Stimulated activated naive CD8-positive, alpha-beta T cell treated with anti-CD3 and anti-CD28 coated beads, Interleukin-15, amount 100 ng/mL, for 72 hours (primary cell): ENCODE data around the gene ABCC4.
"Not testable (repeated sequence)": the region's sequence is repeated elsewhere in the genome, so short reads cannot be mapped to it uniquely, and the experiment has no call there.

ENCODE experiments used
- ATAC-seq: fragments of 150-1000 bp; cut with Tn5 transposase; 2 replicates; pipeline ENCODE4 v1.10.0; 2021; ENCODE audit warnings: mild to moderate bottlenecking, moderate library complexity
- DNase-seq, 2 donors: peaks; one replicate each; pipeline ENCODE4 v3.0.0; 2021 to 2022
- H3K27ac Mint-ChIP-seq, 2 donors: one replicate each; pipeline ENCODE4 v1.8.0; 2022; ENCODE audit warnings: mild to moderate bottlenecking in 2 of 2, mixed read lengths in 2 of 2, moderate library complexity in 2 of 2
- H3K27me3 Mint-ChIP-seq: one replicate; pipeline ENCODE4 v1.8.0; 2022; ENCODE audit warnings: mixed read lengths
- H3K4me1 Mint-ChIP-seq: one replicate; pipeline ENCODE4 v1.8.0; 2022; ENCODE audit warnings: mild to moderate bottlenecking, mixed read lengths
- H3K4me3 Mint-ChIP-seq, 2 donors: one replicate each; pipeline ENCODE4 v1.8.0; 2022; ENCODE audit warnings: mild to moderate bottlenecking in 2 of 2, mixed read lengths in 2 of 2, moderate library complexity in 1 of 2
- H3K9me3 Mint-ChIP-seq, 2 donors: one replicate each; pipeline ENCODE4 v1.8.0; 2022; ENCODE audit warnings: mixed read lengths in 2 of 2

ABCC4 gene

GRCh38 chr13:95185851-95186250 is 115.4 kb downstream of the ABCC4 start:
- Mint-ChIP-seq H3K27me3 (no peaks in the 10 kb centered on the region), H3K9me3 (peaks cover 0 to 7% of the 10 kb centered on the region in 2 donors), H3K4me1 (peaks cover 51% of the 10 kb centered on the region), H3K27ac (peak overlapping the region; percentile 87 to 93), H3K4me3 (peak overlapping the region; percentile 65 to 73)
- ATAC-seq (peak; percentile 82), DNase-seq (peak; percentile 15 to 23)

- DNase-seq (no peak), ATAC-seq (no peak)
- Mint-ChIP-seq H3K4me1 (peaks cover 54% of the 10 kb centered on the region), H3K27me3 (no peaks in the 10 kb centered on the region), H3K9me3 (peaks cover 0 to 7% of the 10 kb centered on the region in 2 donors), H3K27ac (peak overlapping the region; percentile 87 to 88), H3K4me3 (peak overlapping the region; percentile 18 to 73)
Measured at GRCh38 chr13:95185311-95185710, 115.9 kb downstream of the ABCC4 start.

GRCh38 chr13:95184317-95184716 is 116.9 kb downstream of the ABCC4 start:
- DNase-seq (no peak), ATAC-seq (peak; percentile 63)
- H3K27ac Mint-ChIP-seq = peak overlapping the region in 1 of 2 donors; percentile 88
- peak overlapping the region in 1 of 2 donors; percentile 73 for H3K4me3 Mint-ChIP-seq
- H3K27me3 Mint-ChIP-seq = no peaks in the 10 kb centered on the region
- H3K4me1 Mint-ChIP-seq = peaks cover 50% of the 10 kb centered on the region
- peaks cover 0 to 12% of the 10 kb centered on the region in 2 donors for H3K9me3 Mint-ChIP-seq

- DNase-seq (no peak), ATAC-seq (no peak)
- Mint-ChIP-seq H3K27ac (no peak overlapping the region), H3K9me3 (peaks cover 8 to 22% of the 10 kb centered on the region in 2 donors), H3K4me3 (no peak overlapping the region), H3K4me1 (peaks cover 49% of the 10 kb centered on the region), H3K27me3 (no peaks in the 10 kb centered on the region)
Measured at GRCh38 chr13:95182570-95183265, 118.5 kb downstream of the ABCC4 start.

GRCh38 chr13:95181586-95181985 is 119.7 kb downstream of the ABCC4 start:
- Mint-ChIP-seq H3K9me3 (peaks cover 8 to 22% of the 10 kb centered on the region in 2 donors), H3K4me1 (peaks cover 58% of the 10 kb centered on the region), H3K4me3 (no peak overlapping the region), H3K27me3 (no peaks in the 10 kb centered on the region), H3K27ac (no peak overlapping the region)
- DNase-seq (no peak), ATAC-seq (no peak)

- Mint-ChIP-seq H3K27me3 (no peaks in the 10 kb centered on the region), H3K4me3 (no peak overlapping the region), H3K27ac (no peak overlapping the region), H3K9me3 (peaks cover 8 to 22% of the 10 kb centered on the region in 2 donors), H3K4me1 (peaks cover 52% of the 10 kb centered on the region)
- no peak for DNase-seq
- ATAC-seq = no peak
Measured at GRCh38 chr13:95180513-95181245, 120.6 kb downstream of the ABCC4 start.

GRCh38 chr13:95176611-95177259 is 124.5 kb downstream of the ABCC4 start:
- peaks cover 27% of the 10 kb centered on the region for H3K4me1 Mint-ChIP-seq
- H3K27ac Mint-ChIP-seq = peak overlapping the region; percentile 27 to 66
- ATAC-seq (peak; percentile 48), DNase-seq (no peak)
- peaks cover 8 to 22% of the 10 kb centered on the region in 2 donors for H3K9me3 Mint-ChIP-seq
- H3K4me3 Mint-ChIP-seq = no peak overlapping the region
- H3K27me3 Mint-ChIP-seq = no peaks in the 10 kb centered on the region

- Mint-ChIP-seq H3K4me1 (peaks cover 15% of the 10 kb centered on the region), H3K27ac (no peak overlapping the region)
Measured at GRCh38 chr13:95174517-95174916, 126.7 kb downstream of the ABCC4 start.

GRCh38 chr13:95168191-95168590 is 133.1 kb downstream of the ABCC4 start:
- H3K27ac Mint-ChIP-seq = no peak overlapping the region
- H3K4me1 Mint-ChIP-seq = no peaks in the 10 kb centered on the region
- no peak for ATAC-seq
- no peaks in the 10 kb centered on the region for H3K9me3 Mint-ChIP-seq
- no peak for DNase-seq
- H3K4me3 Mint-ChIP-seq = no peak overlapping the region
- no peaks in the 10 kb centered on the region for H3K27me3 Mint-ChIP-seq

More at GRCh38 chr13:95174517-95174916, 126.7 kb downstream of the ABCC4 start:
- peaks cover 8 to 10% of the 10 kb centered on the region in 2 donors for H3K9me3 Mint-ChIP-seq
- H3K27me3 Mint-ChIP-seq = no peaks in the 10 kb centered on the region
- H3K4me3 Mint-ChIP-seq = no peak overlapping the region
- ATAC-seq = no peak
- no peak for DNase-seq

GRCh38 chr13:95167003-95167402 is 134.2 kb downstream of the ABCC4 start:
- not testable (repeated sequence) for H3K27ac Mint-ChIP-seq, DNase-seq, H3K27me3 Mint-ChIP-seq, H3K4me3 Mint-ChIP-seq, ATAC-seq, H3K4me1 Mint-ChIP-seq, H3K9me3 Mint-ChIP-seq

- Mint-ChIP-seq H3K4me3 (no peak overlapping the region), H3K9me3 (no peaks in the 10 kb centered on the region), H3K27ac (no peak overlapping the region), H3K27me3 (no peaks in the 10 kb centered on the region), H3K4me1 (no peaks in the 10 kb centered on the region)
- no peak for ATAC-seq
- DNase-seq = no peak
Measured at GRCh38 chr13:95164830-95165229, 136.4 kb downstream of the ABCC4 start.

GRCh38 chr13:95160112-95160906 is 140.9 kb downstream of the ABCC4 start:
- ATAC-seq (no peak), DNase-seq (no peak)
- Mint-ChIP-seq H3K4me3 (no peak overlapping the region), H3K4me1 (no peaks in the 10 kb centered on the region), H3K9me3 (no peaks in the 10 kb centered on the region), H3K27ac (no peak overlapping the region), H3K27me3 (no peaks in the 10 kb centered on the region)

- H3K9me3 Mint-ChIP-seq = no peaks in the 10 kb centered on the region
- no peak overlapping the region for H3K27ac Mint-ChIP-seq
- no peaks in the 10 kb centered on the region for H3K27me3 Mint-ChIP-seq
Measured at GRCh38 chr13:95159458-95159857, 141.8 kb downstream of the ABCC4 start.

GRCh38 chr13:95156208-95156607 is 145.0 kb downstream of the ABCC4 start:
- Mint-ChIP-seq H3K4me1 (no peaks in the 10 kb centered on the region), H3K9me3 (no peaks in the 10 kb centered on the region), H3K27ac (peak overlapping the region in 1 of 2 donors; percentile 92), H3K4me3 (no peak overlapping the region), H3K27me3 (no peaks in the 10 kb centered on the region)
- DNase-seq (no peak), ATAC-seq (no peak)

More at GRCh38 chr13:95159458-95159857, 141.8 kb downstream of the ABCC4 start:
- no peak for ATAC-seq
- Mint-ChIP-seq H3K4me1 (no peaks in the 10 kb centered on the region), H3K4me3 (no peak overlapping the region)
- DNase-seq = no peak

- Mint-ChIP-seq H3K4me1 (no peaks in the 10 kb centered on the region), H3K27me3 (no peaks in the 10 kb centered on the region), H3K9me3 (no peaks in the 10 kb centered on the region), H3K4me3 (no peak overlapping the region), H3K27ac (no peak overlapping the region)
- ATAC-seq = no peak
- DNase-seq = no peak
Measured at GRCh38 chr13:95155504-95155903, 145.7 kb downstream of the ABCC4 start.
